ENCODE results near the gene AURKA.

AURKA gene

GRCh38 chr20:56428881-56429280 lies 36.9 kb upstream of the AURKA start:
- Histone ChIP-seq H4K20me1 (ENCODE audit: low read depth, low read length) (no peaks in the 10 kb centered on the region), H3K27me3 (ENCODE audit: low read length) (no peaks in the 10 kb centered on the region), H3K27ac (ENCODE audit: low read depth, low read length) (no peak overlapping the region), H3F3A (ENCODE audit: insufficient read depth) (no peaks in the 10 kb centered on the region), H3K4me3 (ENCODE audit: insufficient read depth, low read length, poor library complexity, severe bottlenecking) (no peak overlapping the region), H2AFZ (ENCODE audit: low read depth, low read length, severe bottlenecking) (no peak overlapping the region), H3K79me2 (ENCODE audit: insufficient read depth, low read length) (no peaks in the 10 kb centered on the region), H3K9ac (ENCODE audit: low read length) (no peak overlapping the region), H3K36me3 (ENCODE audit: low read length) (no peaks in the 10 kb centered on the region), H3K4me2 (ENCODE audit: low read depth, low read length, poor library complexity, severe bottlenecking) (no peak overlapping the region), H3K9me2 (replicated peaks; ENCODE audit: insufficient read depth, low read length) (no peaks in the 10 kb centered on the region), H3K9me3 (ENCODE audit: insufficient read depth, low read length) (no peaks in the 10 kb centered on the region)
- no peak for TF ChIP-seq EZH2phosphoT487 (conservative IDR thresholded peaks at IDR 0.05; ENCODE audit: low read length)
- TF ChIP-seq CTCF (IDR thresholded peaks at IDR 0.05; ENCODE audit: insufficient read depth, low read length, poor library complexity, severe bottlenecking) = no peak

GRCh38 chr20:56428410-56428809 lies 36.4 kb upstream of the AURKA start:
- Histone ChIP-seq H3K36me3 (ENCODE audit: low read length) (no peaks in the 10 kb centered on the region), H3K27me3 (ENCODE audit: low read length) (no peaks in the 10 kb centered on the region), H3K9ac (ENCODE audit: low read length) (no peak overlapping the region), H3K4me2 (ENCODE audit: low read depth, low read length, poor library complexity, severe bottlenecking) (no peak overlapping the region), H4K20me1 (ENCODE audit: low read depth, low read length) (no peaks in the 10 kb centered on the region), H2AFZ (ENCODE audit: low read depth, low read length, severe bottlenecking) (no peak overlapping the region), H3F3A (ENCODE audit: insufficient read depth) (no peaks in the 10 kb centered on the region), H3K79me2 (ENCODE audit: insufficient read depth, low read length) (no peaks in the 10 kb centered on the region), H3K27ac (ENCODE audit: low read depth, low read length) (no peak overlapping the region), H3K4me3 (ENCODE audit: insufficient read depth, low read length, poor library complexity, severe bottlenecking) (no peak overlapping the region), H3K9me2 (replicated peaks; ENCODE audit: insufficient read depth, low read length) (no peaks in the 10 kb centered on the region), H3K9me3 (ENCODE audit: insufficient read depth, low read length) (no peaks in the 10 kb centered on the region)
- TF ChIP-seq CTCF (IDR thresholded peaks at IDR 0.05; ENCODE audit: insufficient read depth, low read length, poor library complexity, severe bottlenecking) (no peak), EZH2phosphoT487 (conservative IDR thresholded peaks at IDR 0.05; ENCODE audit: low read length) (no peak)

- TF ChIP-seq EZH2phosphoT487 (conservative IDR thresholded peaks at IDR 0.05; ENCODE audit: low read length) = no peak
- TF ChIP-seq CTCF (IDR thresholded peaks at IDR 0.05; ENCODE audit: insufficient read depth, low read length, poor library complexity, severe bottlenecking) = no peak
- no peak overlapping the region for H3K9ac ChIP-seq (ENCODE audit: low read length)
- H2AFZ ChIP-seq (ENCODE audit: low read depth, low read length, severe bottlenecking) = no peak overlapping the region
- H3K4me3 ChIP-seq (ENCODE audit: insufficient read depth, low read length, poor library complexity, severe bottlenecking) = no peak overlapping the region
- H3K9me2 ChIP-seq (replicated peaks; ENCODE audit: insufficient read depth, low read length) = no peaks in the 10 kb centered on the region
- H3F3A ChIP-seq (ENCODE audit: insufficient read depth) = no peaks in the 10 kb centered on the region
- H3K9me3 ChIP-seq (ENCODE audit: insufficient read depth, low read length) = no peaks in the 10 kb centered on the region
- H4K20me1 ChIP-seq (ENCODE audit: low read depth, low read length) = no peaks in the 10 kb centered on the region
- no peak overlapping the region for H3K4me2 ChIP-seq (ENCODE audit: low read depth, low read length, poor library complexity, severe bottlenecking)
- H3K27me3 ChIP-seq (ENCODE audit: low read length) = no peaks in the 10 kb centered on the region
- no peaks in the 10 kb centered on the region for H3K36me3 ChIP-seq (ENCODE audit: low read length)
- no peaks in the 10 kb centered on the region for H3K79me2 ChIP-seq (ENCODE audit: insufficient read depth, low read length)
- no peak overlapping the region for H3K27ac ChIP-seq (ENCODE audit: low read depth, low read length)
These were observed 35.8 kb upstream of the AURKA start for GRCh38 chr20:56427797-56428196.

Data from SU-DHL-6 (cell line).